Endothelial cell of umbilical vein (primary cell): ENCODE data around the gene ABR. TPM values are rescaled to one million over a fixed set of nuclear protein-coding genes. Genes with fewer than 3 reads are reported as not detected.

ENCODE experiments used
- BruUV-seq: library from RNA; stranded (reverse); fragments of 400-500 nt; replicated peaks from 2 replicates; lab custom pipeline; 2021; lab: Mats Ljungman, UMichigan
- CTCF ChIA-PET: fragments of 300-600, 350-600 bp; sonication (Branson Sonifier 250); formaldehyde crosslinking; loops from one replicate; lab custom pipeline; 2021; ENCODE audit warnings: antibody characterized with exemption, inconsistent platforms; lab: Charles Lee
- POLR2A ChIA-PET: fragments of 300-600, 350-600 bp; sonication (Branson Sonifier 250); formaldehyde crosslinking; loops from one replicate; lab custom pipeline; 2021; ENCODE audit warnings: antibody characterized with exemption, inconsistent platforms; lab: Charles Lee
- DNase-seq: peaks from one replicate; pipeline ENCODE4 v3.0.0-alpha.2; 2011; ENCODE audit warnings: low read depth, low spot score
- FAIRE-seq: peaks from 2 replicates; lab custom pipeline; 2011; peaks lifted over from hg19 to GRCh38; lab: Jason Lieb, UNC
- H2AFZ ChIP-seq: 2 replicates; pipeline ENCODE4 v1.6.0; 2012; ENCODE audit warnings: low read depth, low read length, control low read depth, inconsistent platforms
- H3K27ac ChIP-seq: 2 replicates; pipeline ENCODE4 v1.5.1; 2011; ENCODE audit warnings: low read depth, mild to moderate bottlenecking, control low read depth, low read length, moderate library complexity; ENCODE audit not compliant: insufficient read depth
- H3K27me3 ChIP-seq, 2 experiments: 2 replicates each; pipeline versions ENCODE4 v1.6.0 to v1.6.1; 2011; ENCODE audit warnings: low read length in 2 of 2, mixed read lengths in 1 of 2; ENCODE audit not compliant: control insufficient read depth in 2 of 2, insufficient read depth in 2 of 2
- H3K36me3 ChIP-seq, 2 experiments: 2 replicates in 1 of 2; 3 replicates in 1 of 2; pipeline ENCODE4 v1.5.1; 2011; ENCODE audit warnings: low read length in 2 of 2, mild to moderate bottlenecking in 1 of 2, moderate library complexity in 1 of 2; ENCODE audit not compliant: control insufficient read depth in 2 of 2, insufficient read depth in 2 of 2; ENCODE audit errors: extremely low read depth in 1 of 2
- H3K4me1 ChIP-seq: 3 replicates; pipeline ENCODE4 v1.5.1; 2011; ENCODE audit warnings: mild to moderate bottlenecking, low read length; ENCODE audit not compliant: control insufficient read depth, insufficient read depth; ENCODE audit errors: extremely low read depth
- H3K4me2 ChIP-seq: 2 replicates; pipeline ENCODE4 v1.6.1; 2011; ENCODE audit warnings: low read length, control low read depth, mixed read lengths; ENCODE audit not compliant: insufficient read depth
- H3K4me3 ChIP-seq, 3 experiments: fragments of 200-600 bp in 1 of 3; sonication (generic), shearing (Covaris generic) in 1 of 3; replicated peaks in 1 of 3; 2 replicates each; pipeline ENCODE4 v1.5.1; 2011 to 2016; ENCODE audit warnings: control low read depth in 3 of 3, low read length in 3 of 3, mild to moderate bottlenecking in 2 of 3, inconsistent platforms in 1 of 3, low read depth in 1 of 3, moderate library complexity in 1 of 3; ENCODE audit not compliant: insufficient read depth in 1 of 3
- H3K79me2 ChIP-seq: 2 replicates; pipeline ENCODE4 v1.6.0; 2012; ENCODE audit warnings: low read length, inconsistent platforms; ENCODE audit not compliant: control insufficient read depth, insufficient read depth
- H3K9ac ChIP-seq: replicated peaks from 2 replicates; pipeline ENCODE3; 2011; ENCODE audit warnings: low read length, control low read depth; ENCODE audit not compliant: insufficient read depth; ENCODE audit errors: extremely low read depth
- H3K9me1 ChIP-seq: replicated peaks from 3 replicates; pipeline ENCODE4 v1.6.0; 2011; ENCODE audit warnings: mild to moderate bottlenecking, low read length; ENCODE audit not compliant: control insufficient read depth, insufficient read depth; ENCODE audit errors: extremely low read depth
- H3K9me3 ChIP-seq: replicated peaks from 2 replicates; pipeline ENCODE4 v1.5.1; 2012; ENCODE audit warnings: low read length, inconsistent platforms; ENCODE audit not compliant: control insufficient read depth, insufficient read depth
- H4K20me1 ChIP-seq: replicated peaks from 2 replicates; pipeline ENCODE3; 2011; ENCODE audit warnings: mild to moderate bottlenecking, low read length; ENCODE audit not compliant: control insufficient read depth, insufficient read depth; ENCODE audit errors: extremely low read depth
- FOS ChIP-seq: IDR thresholded peaks from 2 replicates; pipeline ENCODE4 v1.6.1; 2011; ENCODE audit warnings: mild to moderate bottlenecking, low read length, moderate library complexity, borderline replicate concordance; ENCODE audit not compliant: insufficient read depth
- GATA2 ChIP-seq: IDR thresholded peaks from 2 replicates; pipeline ENCODE4 v1.7.0; 2011; ENCODE audit warnings: low read depth, mild to moderate bottlenecking, moderate library complexity, mixed read lengths, low read length; ENCODE audit not compliant: insufficient read length, insufficient read depth
- JUN ChIP-seq: IDR thresholded peaks from 2 replicates; pipeline ENCODE4 v1.6.1; 2011; ENCODE audit warnings: borderline replicate concordance, low read depth; ENCODE audit not compliant: insufficient read length, insufficient read depth
- POLR2A ChIP-seq: IDR thresholded peaks from 2 replicates; pipeline ENCODE4 v1.6.1; 2012; ENCODE audit warnings: low read depth, mild to moderate bottlenecking, control low read depth, low read length
- dilution Hi-C: fragments of 300-500 bp; cut with MboI; formaldehyde crosslinking; loops from one replicate; pipeline ENCODE4 v1.15.0; 2019; ENCODE audit warnings: low sequenced_read_pairs; ENCODE audit not compliant: extremely low pct_ligation_motif_present
- intact Hi-C: fragments of 100-400 bp; cut with micrococcal nuclease; formaldehyde crosslinking; loops from one replicate; pipeline ENCODE4 v1.10.0; 2022
- polyA plus RNA-seq, 4 experiments: library from polyadenylated mRNA; depleted of rRNA in 3 of 4; stranded (reverse) in 3 of 4; unstranded in 1 of 4; fragments of >200 nt; gene quantifications; 2 replicates each; pipeline versions ENCODE4 v1.2.1 to v1.2.3, GENCODE V29; 2011 to 2012; ENCODE audit warnings: missing spikeins in 1 of 4
- total RNA-seq: library from RNA; stranded (reverse); gene quantifications from 2 replicates; pipeline ENCODE4 v1.2.3, GENCODE V29; 2021
- TF ChIP-seq, protein P1 (sequence below), 2 donors: IDR thresholded peaks; 1 replicate in 1 of 2; 2 replicates in 1 of 2; pipeline ENCODE4 v1.5.1; 2011; ENCODE audit warnings: low read length in 2 of 2, mild to moderate bottlenecking in 2 of 2, moderate library complexity in 2 of 2, control low read depth in 1 of 2, inconsistent platforms in 1 of 2, low read depth in 1 of 2; ENCODE audit not compliant: insufficient read depth in 1 of 2; ENCODE audit errors: extremely low read depth in 1 of 2
- TF ChIP-seq, protein P2 (sequence below): IDR thresholded peaks from 2 replicates; pipeline ENCODE4 v1.6.1; 2011; ENCODE audit not compliant: insufficient read depth, insufficient read length

The ABR gene
- total and polyA plus RNA-seq, 2 donors (not counting 3 experiments of a cell fraction or from before 2014, with no cell fraction given), result 83.5 to 96.8 TPM

DNA sequence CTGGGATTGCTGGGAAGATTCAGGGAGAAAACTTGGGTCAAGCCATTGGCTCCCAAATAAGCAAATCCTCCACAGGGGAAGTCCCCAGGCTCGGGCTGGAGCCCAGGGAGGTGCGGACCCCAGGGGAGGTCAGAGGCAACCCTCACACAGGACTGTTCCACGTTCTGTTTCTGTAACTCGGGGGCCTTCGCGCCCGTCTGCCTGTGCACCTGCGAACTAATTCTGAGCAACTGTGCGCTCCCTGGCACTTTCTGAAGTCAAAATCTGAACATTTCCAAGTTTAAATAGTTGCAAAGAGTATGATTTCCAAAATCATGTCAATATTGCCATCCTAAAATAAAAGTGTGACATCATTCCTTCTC lies 166.1 kb downstream of the ABR start:
- Histone ChIP-seq H3K36me3 (peaks cover 0 to 16% of the 10 kb centered on the region in 2 experiments), H3K9ac (no peak overlapping the region), H3K79me2 (no peaks in the 10 kb centered on the region), H3K4me2 (no peak overlapping the region), H3K9me1 (no peaks in the 10 kb centered on the region), H2AFZ (no peak overlapping the region), H4K20me1 (no peaks in the 10 kb centered on the region), H3K4me3 (no peak overlapping the region), H3K9me3 (no peaks in the 10 kb centered on the region), H3K4me1 (no peaks in the 10 kb centered on the region), H3K27me3 (no peaks in the 10 kb centered on the region), H3K27ac (no peak overlapping the region)
- FAIRE-seq, result no peak
- dilution Hi-C loops, result no loop called here
- BruUV-seq, result no TSS peak
- intact Hi-C loops, result no loop called here
- POLR2A ChIA-PET, result no interaction called here
- TF ChIP-seq JUN, result no peak
- TF ChIP-seq, protein P1, sequence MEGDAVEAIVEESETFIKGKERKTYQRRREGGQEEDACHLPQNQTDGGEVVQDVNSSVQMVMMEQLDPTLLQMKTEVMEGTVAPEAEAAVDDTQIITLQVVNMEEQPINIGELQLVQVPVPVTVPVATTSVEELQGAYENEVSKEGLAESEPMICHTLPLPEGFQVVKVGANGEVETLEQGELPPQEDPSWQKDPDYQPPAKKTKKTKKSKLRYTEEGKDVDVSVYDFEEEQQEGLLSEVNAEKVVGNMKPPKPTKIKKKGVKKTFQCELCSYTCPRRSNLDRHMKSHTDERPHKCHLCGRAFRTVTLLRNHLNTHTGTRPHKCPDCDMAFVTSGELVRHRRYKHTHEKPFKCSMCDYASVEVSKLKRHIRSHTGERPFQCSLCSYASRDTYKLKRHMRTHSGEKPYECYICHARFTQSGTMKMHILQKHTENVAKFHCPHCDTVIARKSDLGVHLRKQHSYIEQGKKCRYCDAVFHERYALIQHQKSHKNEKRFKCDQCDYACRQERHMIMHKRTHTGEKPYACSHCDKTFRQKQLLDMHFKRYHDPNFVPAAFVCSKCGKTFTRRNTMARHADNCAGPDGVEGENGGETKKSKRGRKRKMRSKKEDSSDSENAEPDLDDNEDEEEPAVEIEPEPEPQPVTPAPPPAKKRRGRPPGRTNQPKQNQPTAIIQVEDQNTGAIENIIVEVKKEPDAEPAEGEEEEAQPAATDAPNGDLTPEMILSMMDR (IDR thresholded peaks at IDR 0.05; ENCODE audit: extremely low read depth in 1 of 2, insufficient read depth in 1 of 2, low read depth in 1 of 2, low read length in 2 of 2), result no peak
- TF ChIP-seq POLR2A, result no peak
- TF ChIP-seq, protein P2, sequence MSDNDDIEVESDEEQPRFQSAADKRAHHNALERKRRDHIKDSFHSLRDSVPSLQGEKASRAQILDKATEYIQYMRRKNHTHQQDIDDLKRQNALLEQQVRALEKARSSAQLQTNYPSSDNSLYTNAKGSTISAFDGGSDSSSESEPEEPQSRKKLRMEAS, result no peak
- no peak for TF ChIP-seq GATA2
- TF ChIP-seq FOS, result no peak
- CTCF ChIA-PET, result no interaction called here
- no peak for DNase-seq
